Inflammatory macrophage treated with lipopolysaccharide for 1 hour (primary cell): Measurements from ENCODE around the gene LIPC.

ENCODE experiments used
- DNase-seq, 2 donors: peaks; one replicate each; pipeline ENCODE4 v3.0.0-alpha.2; 2020 to 2022

Gene LIPC

DNA sequence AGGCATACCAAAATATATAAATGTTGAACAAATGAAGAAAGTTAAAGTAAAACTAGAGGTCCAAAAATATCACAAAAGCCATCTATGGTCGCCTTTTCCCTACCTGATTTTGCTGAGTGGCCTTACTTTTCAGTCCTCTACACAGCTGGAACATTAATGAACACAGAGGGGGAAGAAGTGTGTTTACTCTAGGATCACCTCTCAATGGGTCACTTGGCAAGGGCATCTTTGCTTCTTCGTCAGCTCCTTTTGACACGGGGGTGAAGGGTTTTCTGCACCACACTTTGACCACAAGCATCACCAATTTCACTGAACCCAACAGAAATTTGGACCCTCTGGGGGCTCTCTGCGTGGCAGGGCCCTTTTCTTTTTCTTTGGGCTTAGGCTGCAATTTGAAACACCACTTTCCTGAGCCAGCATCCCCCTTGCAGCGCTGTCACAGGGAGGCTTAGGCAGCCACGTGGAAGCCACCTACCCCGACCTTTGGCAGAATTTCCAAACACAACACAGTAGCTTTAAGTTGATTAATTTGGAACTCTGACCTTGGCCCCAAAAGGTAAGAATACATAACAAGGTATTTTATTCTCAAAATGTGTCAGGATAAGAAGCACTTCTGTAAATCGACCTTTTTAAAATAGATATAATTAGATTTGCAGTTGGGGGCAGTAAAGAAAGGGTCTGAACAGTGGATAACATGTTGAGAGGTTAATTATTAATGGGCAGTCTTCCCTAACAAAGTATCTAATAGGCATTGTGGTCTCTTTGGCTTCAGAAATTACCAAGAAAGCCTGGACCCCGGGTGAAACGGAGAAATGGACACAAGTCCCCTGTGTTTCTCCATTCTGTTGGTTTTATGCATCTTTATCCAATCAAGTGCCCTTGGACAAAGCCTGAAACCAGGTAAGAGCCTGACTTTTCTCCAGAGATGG, at the start of gene LIPC:
Gene LIPC, plus strand, starts transcription at position 771 of the 929 bp plus-strand sequence. Its CDS starts 42 bp downstream, at position 813.
- DNase-seq, result no peak

GRCh38 chr15:58383876-58384275, 47.9 kb upstream of the LIPC start:
- DNase-seq, result no peak

DNA sequence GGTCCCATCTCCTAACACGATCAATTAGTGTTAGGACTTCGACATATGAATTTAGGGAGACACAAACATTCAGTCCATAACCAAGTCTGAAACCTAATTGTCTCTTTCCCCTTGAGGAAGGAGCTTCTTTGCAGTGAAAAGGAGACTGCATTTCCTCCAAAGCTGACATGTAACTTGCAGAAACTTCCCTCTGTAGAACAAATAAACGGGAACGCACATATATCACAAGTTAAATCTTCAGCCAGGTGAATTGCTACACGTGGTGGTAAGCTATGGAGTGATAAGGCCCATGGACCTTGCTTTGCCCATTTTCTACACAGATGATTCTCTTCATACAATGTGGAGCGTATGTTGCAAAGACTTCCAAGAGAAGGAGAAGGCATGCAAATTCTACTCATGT, 47.1 kb upstream of the LIPC start:
- no peak for DNase-seq

GRCh38 chr15:58386081-58386480, 45.7 kb upstream of the LIPC start:
- no peak for DNase-seq

DNA sequence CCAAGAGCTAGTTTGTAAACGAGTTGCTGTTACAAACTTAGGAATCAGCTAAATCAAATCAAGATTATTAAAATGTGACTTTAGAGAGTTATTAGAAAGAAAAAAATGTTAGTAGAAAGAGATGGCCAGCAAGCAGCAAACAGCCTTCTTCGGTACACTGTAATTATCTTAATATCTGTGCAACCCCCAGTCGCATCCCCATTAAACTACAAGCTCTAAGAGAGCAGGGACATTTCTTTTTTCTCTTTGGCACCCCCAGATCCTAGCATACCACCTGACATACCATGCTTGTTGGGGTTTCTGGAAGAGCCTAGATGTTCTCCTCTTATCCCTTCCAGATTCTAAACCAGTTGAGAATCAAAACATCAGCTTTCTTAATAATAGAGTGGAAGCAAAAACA, 45.1 kb upstream of the LIPC start:
- DNase-seq, result no peak

DNA sequence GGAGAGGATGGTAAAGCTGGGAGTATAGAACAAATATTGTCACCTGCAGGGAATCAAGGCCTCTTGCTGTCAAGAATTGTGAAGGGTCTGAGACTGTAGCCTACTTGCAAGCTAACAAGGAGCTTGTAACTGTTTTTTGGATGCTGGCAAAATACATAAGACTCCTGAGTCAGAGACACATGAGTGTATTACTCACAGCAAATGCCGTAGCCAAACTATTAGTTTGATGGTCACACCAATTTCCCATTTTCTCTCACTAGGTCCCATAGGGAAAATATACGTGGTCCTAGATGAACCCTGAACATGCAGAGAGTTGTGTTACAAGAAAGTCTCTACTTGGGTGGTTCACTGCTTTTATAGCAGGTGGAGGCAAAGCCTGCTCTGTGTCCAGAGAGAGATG, 44.7 kb upstream of the LIPC start:
- DNase-seq, result peak; percentile 54 to 76

DNA sequence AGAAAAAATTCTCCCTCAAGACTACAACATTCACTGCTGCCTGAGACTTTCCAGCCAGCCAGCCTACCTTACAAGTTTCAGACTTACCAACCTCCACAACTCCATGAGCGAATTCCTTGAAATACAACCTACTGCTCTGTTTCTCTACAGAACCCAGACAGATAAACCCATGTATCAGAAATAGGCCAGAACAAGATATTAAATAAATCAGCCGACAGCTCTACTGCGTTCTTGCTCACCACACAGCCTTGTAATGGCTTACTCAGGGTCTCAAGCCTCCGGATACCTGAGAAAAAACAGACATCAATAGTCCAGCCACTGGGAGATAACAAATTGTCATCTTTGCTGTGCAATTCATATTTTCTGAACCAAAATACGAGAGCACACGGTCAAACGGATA, 43.6 kb upstream of the LIPC start:
- no peak for DNase-seq

GRCh38 chr15:58390118-58390517, 41.7 kb upstream of the LIPC start:
- DNase-seq, result no peak

DNA sequence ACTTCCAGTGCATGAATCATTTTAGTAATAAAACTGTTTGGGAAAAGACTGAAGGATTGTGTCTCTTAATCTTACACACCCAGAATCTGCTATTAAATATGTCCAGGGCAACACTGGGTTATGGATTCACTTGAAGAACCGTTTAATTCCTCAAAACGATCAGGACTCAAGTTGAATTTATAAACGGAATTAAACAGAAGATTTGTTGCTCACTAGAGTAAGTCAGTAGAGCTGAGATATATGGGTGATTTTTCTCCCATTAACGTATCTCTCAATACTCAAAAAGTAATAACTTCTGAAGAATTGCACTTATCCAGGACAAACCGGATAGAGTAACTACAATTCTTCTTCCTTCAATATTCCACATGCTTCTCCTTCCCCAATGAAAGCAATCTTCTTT, 41.1 kb upstream of the LIPC start:
- DNase-seq, result no peak

DNA sequence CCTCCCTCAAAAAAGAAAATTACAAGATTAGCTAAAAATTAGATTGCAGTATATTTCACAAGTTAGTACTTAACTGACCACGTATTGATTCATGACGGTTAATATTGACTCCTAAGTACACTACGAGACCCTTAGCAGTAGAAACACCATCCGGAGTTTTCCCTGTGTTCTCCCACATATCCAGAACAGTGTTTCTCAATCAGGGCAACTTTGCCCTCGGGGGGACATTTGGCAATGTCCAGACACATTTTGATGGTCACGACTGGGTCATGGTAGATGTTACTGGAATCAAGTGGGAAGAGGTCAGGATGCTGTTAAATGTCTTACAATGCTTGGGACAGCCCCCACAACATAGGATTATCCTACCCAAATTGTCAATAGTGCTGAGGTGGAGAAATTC, 40.7 kb upstream of the LIPC start:
- no peak for DNase-seq

GRCh38 chr15:58392141-58392540, 39.6 kb upstream of the LIPC start:
- DNase-seq, result no peak

DNA sequence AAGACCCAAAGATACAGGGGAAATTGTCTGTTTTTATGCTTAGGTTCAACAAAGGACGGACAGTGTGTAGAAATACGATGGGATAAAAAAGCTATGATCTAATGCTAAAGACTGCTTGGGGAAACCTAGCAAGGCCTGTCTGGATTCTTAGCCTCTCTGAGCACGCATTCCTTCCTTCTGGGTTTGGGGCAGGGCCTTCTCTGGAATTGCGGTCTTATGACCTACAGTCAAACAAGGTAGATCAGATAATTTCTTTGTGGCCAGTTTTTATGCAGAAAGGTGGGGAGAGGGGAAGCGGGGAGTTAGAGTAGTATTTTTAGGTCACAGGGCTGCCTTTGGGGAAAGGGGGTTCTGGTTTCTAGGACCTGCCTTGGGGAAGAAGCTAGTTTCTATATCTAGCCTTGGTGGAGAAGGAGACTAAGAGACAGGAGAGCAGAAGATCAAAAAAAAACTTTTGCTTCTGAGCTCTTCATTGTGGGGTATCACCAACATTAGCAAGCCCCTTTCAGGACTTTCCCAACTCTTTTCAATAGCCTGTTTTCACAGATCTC, 39.1 kb upstream of the LIPC start:
- no peak for DNase-seq

DNA sequence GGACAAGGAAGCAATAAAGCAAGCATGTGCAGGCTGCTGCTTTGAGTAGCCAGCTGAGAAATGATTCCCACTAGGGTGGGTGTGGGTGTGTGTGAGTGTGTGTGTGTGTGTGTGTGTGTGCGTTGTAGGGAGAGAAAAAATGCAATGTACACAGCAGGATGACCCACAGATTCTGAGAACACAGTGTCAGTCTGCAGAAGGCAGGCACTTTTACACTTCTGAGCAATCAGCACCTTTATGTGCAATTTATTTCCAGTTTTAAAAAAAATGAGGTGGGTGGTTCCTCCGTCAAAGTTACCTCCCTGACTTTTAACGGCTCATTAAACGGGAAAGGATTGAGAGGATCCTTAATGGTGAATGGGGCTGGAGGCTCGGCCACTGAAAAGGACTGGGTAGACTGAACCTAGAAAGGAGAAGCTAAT, 38.5 kb upstream of the LIPC start:
- no peak for DNase-seq

GRCh38 chr15:58396181-58396580, 35.6 kb upstream of the LIPC start:
- DNase-seq, result no peak

- no peak for DNase-seq
Measured at GRCh38 chr15:58398071-58398470, 33.7 kb upstream of the LIPC start.

- no peak for DNase-seq
Measured at GRCh38 chr15:58398643-58399042, 33.1 kb upstream of the LIPC start.

- DNase-seq, result no peak
Measured at GRCh38 chr15:58399739-58400138, 32.1 kb upstream of the LIPC start.

DNA sequence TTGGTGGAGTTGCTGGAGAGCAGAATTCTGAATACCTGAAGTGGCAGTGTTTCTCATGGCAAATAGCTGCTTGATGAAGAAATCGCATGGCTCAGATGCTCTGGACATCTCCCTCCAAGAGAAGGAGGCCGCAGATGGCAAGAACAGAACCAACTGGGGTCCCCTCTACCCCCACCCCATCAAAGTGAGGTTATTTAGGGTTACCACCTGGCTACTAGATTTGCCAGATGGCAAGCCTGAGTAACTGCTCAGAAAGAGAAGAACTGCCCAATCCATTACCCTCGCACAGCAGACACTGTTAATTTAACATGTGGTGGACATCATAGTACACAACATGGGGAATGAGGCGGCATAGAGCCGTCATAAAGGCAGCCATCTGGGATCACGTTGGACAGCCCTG, 30.5 kb upstream of the LIPC start:
- no peak for DNase-seq

GRCh38 chr15:58401991-58402649, 29.7 kb upstream of the LIPC start:
- no peak for DNase-seq

DNA sequence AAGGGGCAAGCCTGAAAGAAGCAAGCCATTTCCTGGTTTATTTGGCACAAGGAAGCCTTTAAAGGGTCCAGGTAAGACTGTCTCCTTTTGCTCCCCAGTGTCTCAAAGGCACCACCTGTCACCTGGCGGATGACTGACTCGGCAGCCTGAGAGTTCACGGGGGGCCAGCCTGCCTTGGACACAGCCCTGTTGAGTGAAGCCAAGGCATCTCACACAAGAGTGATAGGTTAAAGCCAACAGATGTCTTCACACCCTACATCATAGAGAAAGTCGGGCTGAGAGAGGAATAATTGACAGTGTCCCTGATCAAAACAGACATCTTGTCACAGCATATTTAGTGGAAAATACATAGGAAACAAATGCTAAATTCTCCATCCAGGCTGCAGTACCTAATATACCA, 28.2 kb upstream of the LIPC start:
- DNase-seq, result no peak

- no peak for DNase-seq
Measured at GRCh38 chr15:58404020-58404419, 27.8 kb upstream of the LIPC start.

- DNase-seq, result no peak
Measured at GRCh38 chr15:58404722-58405121, 27.1 kb upstream of the LIPC start.

GRCh38 chr15:58405865-58406264, 25.9 kb upstream of the LIPC start:
- DNase-seq, result no peak

DNA sequence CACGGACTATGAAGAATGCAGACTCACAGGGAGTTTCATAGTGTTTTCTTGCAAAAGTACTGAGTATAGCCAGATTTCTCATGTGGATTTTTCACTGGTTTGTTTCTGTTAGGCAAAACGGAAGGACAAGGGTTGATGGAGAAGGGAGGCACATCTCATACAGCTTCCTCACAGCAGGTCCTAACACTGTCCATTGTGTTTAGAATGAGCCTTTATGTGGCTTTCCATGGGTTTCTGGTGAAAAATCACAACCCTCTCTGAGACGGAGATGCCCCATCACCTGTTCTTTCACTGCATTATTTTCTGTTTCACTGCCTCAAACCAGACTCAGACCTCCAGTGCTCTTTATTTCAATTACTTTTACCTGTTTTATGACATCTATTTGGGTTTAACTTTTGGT, 25.0 kb upstream of the LIPC start:
- DNase-seq, result no peak
